Progenitor cell of endocrine pancreas (in vitro differentiated cells): ENCODE measurements around the gene FTSJ1. TPM values are rescaled to one million over a fixed set of nuclear protein-coding genes. Genes with fewer than 3 reads are reported as not detected.

Experiments used
- DNase-seq: peaks from one replicate; pipeline ENCODE4 v3.0.0; 2021; ENCODE audit warnings: low spot score; ENCODE audit not compliant: unreplicated experiment
- H3K27ac Mint-ChIP-seq: 2 replicates; pipeline ENCODE4 v1.8.0; 2021; ENCODE audit warnings: mild to moderate bottlenecking, moderate library complexity, mixed read lengths
- H3K27me3 Mint-ChIP-seq: 2 replicates; pipeline ENCODE4 v1.8.0; 2021; ENCODE audit warnings: mixed read lengths
- H3K36me3 Mint-ChIP-seq: 2 replicates; pipeline ENCODE4 v1.8.0; 2022; ENCODE audit warnings: mixed read lengths; ENCODE audit not compliant: insufficient read depth
- H3K4me1 Mint-ChIP-seq: 2 replicates; pipeline ENCODE4 v1.8.0; 2021; ENCODE audit warnings: low read depth, mixed read lengths
- H3K4me3 Mint-ChIP-seq: 2 replicates; pipeline ENCODE4 v1.8.0; 2021; ENCODE audit warnings: low read depth, mild to moderate bottlenecking, moderate library complexity, mixed read lengths
- H3K9me3 Mint-ChIP-seq: 2 replicates; pipeline ENCODE4 v1.8.0; 2021; ENCODE audit warnings: low read depth, mixed read lengths
- total RNA-seq: library from RNA; stranded (reverse); gene quantifications from 2 replicates; pipeline ENCODE4 v1.2.1, GENCODE V29; 2021
- TF ChIP-seq, protein P1 (sequence below): fragments of 200-600 bp; sonication (generic); IDR thresholded peaks from one replicate; pipeline ENCODE4 v1.5.0; 2021; ENCODE audit warnings: antibody characterized with exemption, mild to moderate bottlenecking; ENCODE audit not compliant: unreplicated experiment

Gene FTSJ1
- total RNA-seq, 1 donor from 2014 or later = 40.5 TPM

DNA sequence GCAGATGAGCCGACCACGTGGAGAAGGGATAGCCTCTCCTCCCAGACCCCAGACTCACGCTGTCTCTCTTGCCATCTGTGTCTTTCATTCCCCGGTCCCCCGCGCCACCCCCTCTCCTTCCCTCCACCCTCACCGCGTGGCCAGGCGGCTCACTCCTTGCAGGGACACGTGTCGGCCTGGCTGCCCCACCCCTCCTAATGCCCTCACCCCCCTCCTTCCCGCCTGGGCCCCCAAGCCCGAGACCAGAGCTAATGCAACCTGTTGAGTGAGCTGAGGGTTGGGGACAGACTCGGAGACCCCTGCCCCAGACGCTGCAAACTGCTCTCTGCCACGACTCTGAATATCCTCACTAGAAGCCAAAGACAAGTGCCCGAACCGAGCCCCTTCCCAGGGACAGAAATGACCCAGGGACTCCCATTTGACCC, 7.7 kb upstream of the FTSJ1 start:
- TF ChIP-seq, protein P1, sequence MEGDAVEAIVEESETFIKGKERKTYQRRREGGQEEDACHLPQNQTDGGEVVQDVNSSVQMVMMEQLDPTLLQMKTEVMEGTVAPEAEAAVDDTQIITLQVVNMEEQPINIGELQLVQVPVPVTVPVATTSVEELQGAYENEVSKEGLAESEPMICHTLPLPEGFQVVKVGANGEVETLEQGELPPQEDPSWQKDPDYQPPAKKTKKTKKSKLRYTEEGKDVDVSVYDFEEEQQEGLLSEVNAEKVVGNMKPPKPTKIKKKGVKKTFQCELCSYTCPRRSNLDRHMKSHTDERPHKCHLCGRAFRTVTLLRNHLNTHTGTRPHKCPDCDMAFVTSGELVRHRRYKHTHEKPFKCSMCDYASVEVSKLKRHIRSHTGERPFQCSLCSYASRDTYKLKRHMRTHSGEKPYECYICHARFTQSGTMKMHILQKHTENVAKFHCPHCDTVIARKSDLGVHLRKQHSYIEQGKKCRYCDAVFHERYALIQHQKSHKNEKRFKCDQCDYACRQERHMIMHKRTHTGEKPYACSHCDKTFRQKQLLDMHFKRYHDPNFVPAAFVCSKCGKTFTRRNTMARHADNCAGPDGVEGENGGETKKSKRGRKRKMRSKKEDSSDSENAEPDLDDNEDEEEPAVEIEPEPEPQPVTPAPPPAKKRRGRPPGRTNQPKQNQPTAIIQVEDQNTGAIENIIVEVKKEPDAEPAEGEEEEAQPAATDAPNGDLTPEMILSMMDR = no peak
- peaks cover 10% of the 10 kb centered on the region for H3K4me1 Mint-ChIP-seq
- H3K27ac Mint-ChIP-seq = no peak overlapping the region
- peaks cover 20% of the 10 kb centered on the region for H3K9me3 Mint-ChIP-seq
- no peaks in the 10 kb centered on the region for H3K36me3 Mint-ChIP-seq
- peaks cover 30% of the 10 kb centered on the region for H3K27me3 Mint-ChIP-seq
- H3K4me3 Mint-ChIP-seq = peak overlapping the region; percentile 40
- DNase-seq = no peak

DNA sequence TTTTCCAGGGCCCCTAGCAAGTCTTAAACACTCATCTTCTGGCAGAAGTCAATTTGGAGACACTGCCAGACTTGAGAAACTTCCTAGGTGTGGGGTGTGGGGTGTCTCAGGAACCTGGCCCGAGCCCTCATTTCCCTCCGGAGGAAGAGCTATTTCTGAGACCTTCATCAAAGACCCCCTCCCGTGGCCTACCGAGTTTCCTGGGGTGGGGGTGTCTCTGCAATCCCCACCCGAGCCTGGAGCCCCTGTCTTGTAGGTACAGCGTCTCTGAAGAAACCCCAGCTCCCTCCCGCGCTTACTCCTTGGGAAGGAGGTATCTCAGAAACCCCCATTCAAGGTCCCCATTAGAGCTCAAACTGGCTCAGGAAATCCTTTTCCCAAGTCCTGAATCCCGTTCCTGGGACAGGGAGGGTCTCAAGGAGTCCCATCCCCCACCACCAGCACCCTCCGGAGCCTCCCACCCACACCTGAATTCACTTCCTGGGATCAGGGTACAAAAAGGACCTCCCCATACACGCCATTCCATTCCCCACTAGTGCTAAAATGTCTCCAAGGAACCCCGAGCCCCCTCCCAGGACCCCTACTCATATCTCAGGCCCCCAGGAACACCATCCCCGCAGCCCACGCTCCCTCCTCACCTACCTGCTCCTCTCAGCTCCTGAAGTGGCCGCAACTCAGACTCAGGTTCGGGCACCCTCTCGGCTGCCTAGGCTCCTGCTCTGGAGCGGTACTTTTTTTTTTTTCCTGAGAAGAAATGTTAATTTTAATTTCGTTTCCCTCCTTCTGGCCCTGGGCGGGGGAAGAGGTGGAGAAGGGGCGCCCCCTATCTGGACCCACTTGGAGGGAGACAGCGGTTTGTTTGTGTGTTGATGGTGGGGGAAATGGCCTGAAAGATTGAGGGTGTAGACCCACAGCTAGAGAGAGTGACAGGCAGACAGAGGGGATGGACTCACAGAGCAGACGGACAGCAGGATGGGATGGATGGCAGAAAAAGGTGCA, 7.0 kb upstream of the FTSJ1 start:
- H3K36me3 Mint-ChIP-seq = no peaks in the 10 kb centered on the region
- no peak for DNase-seq
- no peak overlapping the region for H3K4me3 Mint-ChIP-seq
- H3K4me1 Mint-ChIP-seq = peaks cover 14% of the 10 kb centered on the region
- H3K9me3 Mint-ChIP-seq = peaks cover 18% of the 10 kb centered on the region
- TF ChIP-seq, protein P1 = no peak
- H3K27me3 Mint-ChIP-seq = peaks cover 30% of the 10 kb centered on the region
- no peak overlapping the region for H3K27ac Mint-ChIP-seq

DNA sequence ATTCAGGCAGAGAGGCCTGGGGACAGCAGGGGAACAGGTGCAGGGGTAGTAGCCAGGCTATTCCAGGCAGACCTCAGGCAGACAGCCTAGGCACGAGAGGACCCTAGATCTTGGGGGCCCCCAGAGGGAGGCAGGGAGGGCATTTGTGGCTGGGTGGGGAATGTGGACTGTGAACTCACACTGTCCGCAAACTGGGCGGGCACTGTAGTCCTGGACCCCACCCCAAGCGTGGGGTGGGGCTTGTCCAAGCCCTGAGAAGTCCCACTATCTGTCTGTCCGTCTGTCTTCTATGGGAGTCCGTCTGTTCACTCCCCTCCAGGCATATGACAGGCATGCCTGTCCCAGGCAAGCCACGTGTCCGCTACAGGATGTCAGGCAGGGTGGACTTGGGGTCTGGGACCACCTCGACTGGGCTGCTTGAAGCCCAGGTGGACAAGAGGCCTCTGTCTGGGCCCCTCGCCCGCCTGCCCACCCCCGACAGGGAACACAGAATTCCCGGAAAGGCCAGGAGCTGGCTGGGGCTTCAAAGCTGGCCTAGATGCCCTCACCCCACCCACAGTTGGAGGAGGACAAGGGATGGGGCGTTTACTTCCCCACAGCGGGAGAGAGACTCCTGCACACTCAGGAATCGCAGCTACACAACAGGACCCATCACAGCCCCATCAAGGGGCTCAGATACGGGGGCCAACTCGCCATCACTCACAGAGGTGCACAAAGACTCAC, 5.7 kb upstream of the FTSJ1 start, which contains the start of gene SLC38A5:
Gene SLC38A5, minus strand, starts transcription at position 151 of the 723 bp plus-strand sequence. CDS start 2,336 bp downstream, outside the sequence.
- H3K9me3 Mint-ChIP-seq = peaks cover 12% of the 10 kb centered on the region

DNA sequence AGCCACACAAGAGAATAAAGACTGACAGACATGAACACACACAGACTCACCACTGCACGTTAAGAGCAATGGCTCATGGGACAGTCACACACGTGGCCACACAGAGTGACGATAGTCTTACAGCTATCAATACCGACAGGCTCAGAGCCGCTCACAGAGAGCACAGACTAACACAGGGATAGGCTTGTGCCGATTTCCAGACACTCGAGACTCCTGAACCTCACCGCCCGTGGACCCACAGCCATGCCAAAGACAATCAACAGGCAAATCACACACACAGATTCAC, 5.2 kb upstream of the FTSJ1 start:
- Mint-ChIP-seq H3K36me3 (no peaks in the 10 kb centered on the region), H3K9me3 (peaks cover 10% of the 10 kb centered on the region), H3K27ac (no peak overlapping the region), H3K4me3 (no peak overlapping the region), H3K4me1 (peaks cover 15% of the 10 kb centered on the region), H3K27me3 (peaks cover 30% of the 10 kb centered on the region)
- DNase-seq = no peak
- TF ChIP-seq, protein P1 = no peak

More for the DNA sequence above, 5.7 kb upstream of the FTSJ1 start, which contains the start of gene SLC38A5:
- Mint-ChIP-seq H3K36me3 (no peaks in the 10 kb centered on the region), H3K27me3 (peaks cover 30% of the 10 kb centered on the region), H3K27ac (no peak within 1 kb of the TSS), H3K4me3 (no peak within 1 kb of the TSS), H3K4me1 (peaks cover 15% of the 10 kb centered on the region)
- TF ChIP-seq, protein P1 = no peak
- DNase-seq = no peak

DNA sequence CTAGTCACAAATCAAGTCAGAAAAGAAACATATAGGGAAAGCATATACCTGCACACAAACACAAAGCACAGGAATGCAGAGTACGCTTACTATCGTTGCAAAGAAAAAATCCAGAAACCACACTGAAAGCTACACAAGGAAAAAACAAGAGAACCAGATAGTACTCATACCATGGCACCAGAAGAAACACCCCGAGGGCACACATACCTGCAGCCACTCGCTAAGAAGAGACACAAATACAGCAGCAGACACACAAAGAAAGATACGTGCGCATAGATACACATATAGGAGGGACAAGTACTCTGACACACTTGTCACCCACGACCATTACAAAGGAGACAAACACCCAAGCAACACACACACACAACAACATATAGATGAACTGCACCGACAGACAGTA, 4.5 kb upstream of the FTSJ1 start:
- peaks cover 11% of the 10 kb centered on the region for H3K9me3 Mint-ChIP-seq
- no peak overlapping the region for H3K4me3 Mint-ChIP-seq

More for the DNA sequence above, 4.5 kb upstream of the FTSJ1 start:
- no peak for DNase-seq
- TF ChIP-seq, protein P1 = no peak
- peaks cover 17% of the 10 kb centered on the region for H3K4me1 Mint-ChIP-seq
- no peak overlapping the region for H3K27ac Mint-ChIP-seq
- peaks cover 30% of the 10 kb centered on the region for H3K27me3 Mint-ChIP-seq
- no peaks in the 10 kb centered on the region for H3K36me3 Mint-ChIP-seq
